HepG2 (cell line): Measurements from ENCODE around the gene SRBD1. TPM values are rescaled to one million over a fixed set of nuclear protein-coding genes. Genes with fewer than 3 reads are reported as not detected.

Experiments
- ATAC-seq: fragments of 200-7000 bp; cut with Tn5 transposase; 3 replicates; pipeline ENCODE4 v1.9.1; 2020; ENCODE audit warnings: mild to moderate bottlenecking, moderate library complexity
- BruUV-seq: library from RNA; stranded (reverse); fragments of 400-500 nt; replicated peaks from 2 replicates; lab custom pipeline; 2021; lab: Mats Ljungman, UMichigan
- CTCF ChIA-PET: fragments of 300-600 bp; formaldehyde crosslinking; extraction: SDS; loops from one replicate; lab custom pipeline; 2021; ENCODE audit warnings: low total read pairs, inconsistent platforms, low intra/inter-chr PET ratio; lab: Yijun Ruan, JAX
- POLR2A ChIA-PET: fragments of 350-600 bp; sonication (Branson Sonifier 250); formaldehyde crosslinking; loops from one replicate; lab custom pipeline; 2020; ENCODE audit warnings: antibody characterized with exemption, inconsistent platforms; lab: Yijun Ruan, JAX
- DNase-seq: peaks from one replicate; pipeline ENCODE4 v3.0.0-alpha.2; 2015; ENCODE audit warnings: low spot score
- FAIRE-seq: peaks from 3 replicates; lab custom pipeline; 2011; peaks lifted over from hg19 to GRCh38; lab: Jason Lieb, UNC
- H2AFZ ChIP-seq: one replicate; pipeline ENCODE4 v1.6.1; 2011; ENCODE audit warnings: low read length, inconsistent platforms
- H3K27ac ChIP-seq: fragments of 300-600 bp; 3 replicates; pipeline ENCODE4 v1.8.0; 2011; ENCODE audit warnings: mixed run types, mild to moderate bottlenecking, mixed read lengths, low read length, inconsistent platforms; ENCODE audit not compliant: insufficient read depth; ENCODE audit errors: extremely low read length
- H3K27me3 ChIP-seq, 2 experiments: fragments of 200-600 bp in 1 of 2; 2 replicates in 1 of 2; 3 replicates in 1 of 2; pipeline versions ENCODE4 v1.6.0 to v1.8.0; 2011; ENCODE audit warnings: low read length in 2 of 2, mild to moderate bottlenecking in 2 of 2, moderate library complexity in 2 of 2, inconsistent platforms in 1 of 2; ENCODE audit not compliant: insufficient read depth in 2 of 2, control insufficient read depth in 1 of 2
- H3K36me3 ChIP-seq, 2 experiments: fragments of 200-600 bp in 1 of 2; replicated peaks in 1 of 2; 2 replicates in 1 of 2; 3 replicates in 1 of 2; pipeline versions ENCODE4 v1.5.1 to v1.8.0; 2011; ENCODE audit warnings: low read length in 2 of 2, inconsistent platforms in 1 of 2; ENCODE audit not compliant: insufficient read depth in 2 of 2, control insufficient read depth in 1 of 2
- H3K4me1 ChIP-seq: 2 replicates; pipeline ENCODE4 v1.5.1; 2012; ENCODE audit warnings: low read length, inconsistent platforms; ENCODE audit not compliant: insufficient read depth
- H3K4me2 ChIP-seq: 2 replicates; pipeline ENCODE4 v1.6.0; 2011; ENCODE audit warnings: low read depth, low read length, inconsistent platforms
- H3K4me3 ChIP-seq, 3 experiments: fragments of 200-600 bp in 1 of 3; sonication (generic), shearing (Covaris generic) in 1 of 3; replicated peaks in 1 of 3; 2 replicates each; pipeline ENCODE4 v1.5.1; 2011 to 2016; ENCODE audit warnings: low read length in 3 of 3, inconsistent platforms in 2 of 3, low read depth in 2 of 3, mild to moderate bottlenecking in 2 of 3, control low read depth in 1 of 3, mixed read lengths in 1 of 3; ENCODE audit not compliant: insufficient read depth in 1 of 3
- H3K79me2 ChIP-seq: one replicate; pipeline ENCODE4 v1.6.1; 2011; ENCODE audit warnings: low read length, inconsistent platforms; ENCODE audit not compliant: insufficient read depth
- H3K9ac ChIP-seq: 2 replicates; pipeline ENCODE4 v1.6.0; 2011; ENCODE audit warnings: mild to moderate bottlenecking, low read depth, low read length, inconsistent platforms; ENCODE audit not compliant: insufficient read depth
- H3K9me3 ChIP-seq: 2 replicates; pipeline ENCODE4 v1.5.1; 2012; ENCODE audit warnings: mild to moderate bottlenecking, low read length
- H4K20me1 ChIP-seq: 2 replicates; pipeline ENCODE4 v1.6.0; 2011; ENCODE audit warnings: inconsistent platforms, mild to moderate bottlenecking, low read length, moderate library complexity; ENCODE audit not compliant: insufficient read depth
- BHLHE40 ChIP-seq: IDR thresholded peaks from 2 replicates; pipeline ENCODE4 v1.6.1; 2011; ENCODE audit warnings: low read length, improper control_type of control experiment
- CEBPB ChIP-seq: IDR thresholded peaks from 2 replicates; pipeline ENCODE4 v1.6.1; 2011; ENCODE audit warnings: low read depth, low read length, improper control_type of control experiment, borderline replicate concordance
- HOXA3 ChIP-seq: sonication (generic); formaldehyde crosslinking; IDR thresholded peaks from 2 replicates; pipeline ENCODE4 v1.5.0; 2020; ENCODE audit warnings: missing genetic modification reagents
- ZNF607 ChIP-seq: sonication (generic); formaldehyde crosslinking; IDR thresholded peaks from 2 replicates; pipeline ENCODE4 v1.5.1; 2020; ENCODE audit warnings: missing genetic modification reagents, mild to moderate bottlenecking, borderline replicate concordance
- WGBS: methylation state at CpG from one replicate; pipeline ENCODE4 v1.1.6; 2017; ENCODE audit warnings: low lambda C conversion rate; 5-methylcytosine and 5-hydroxymethylcytosine counted together
- in situ Hi-C: cut with HindIII; loops from 2 replicates; pipeline ENCODE4 v1.10.0; 2017; ENCODE audit warnings: low pct_unique_long_range_greater_than_20kb; ENCODE audit not compliant: extremely low pct_ligation_motif_present
- intact Hi-C: fragments of 100-400 bp; cut with micrococcal nuclease; formaldehyde crosslinking; loops from one replicate; pipeline ENCODE4 v1.10.0; 2022; ENCODE audit not compliant: unreplicated experiment
- polyA plus RNA-seq, 8 experiments: library from polyadenylated mRNA; depleted of rRNA in 3 of 8; stranded (reverse) in 7 of 8; unstranded in 1 of 8; fragments of >200 nt; fragmentation: Illumina TruSeq in 4 of 8; extraction: Trizol in 4 of 8; gene quantifications; 2 replicates each; pipeline versions ENCODE4 v1.2.1 to v1.2.3, GENCODE V29; 2011 to 2016; ENCODE audit warnings: low read depth in 4 of 8, missing spikeins in 1 of 8, mixed read lengths in 1 of 8; ENCODE audit not compliant: insufficient read depth in 1 of 8
- total RNA-seq, 5 experiments: library from RNA; depleted of rRNA; stranded (reverse); fragments of >200 nt; fragmentation: Illumina TruSeq; extraction: Trizol; gene quantifications; 2 replicates each; pipeline ENCODE4 v1.2.3, GENCODE V29; 2016; ENCODE audit warnings: low read depth in 1 of 5
- TF ChIP-seq, protein P1 (sequence below): IDR thresholded peaks from 2 replicates; pipeline ENCODE4 v1.6.1; 2016; ENCODE audit warnings: low read depth, control low read depth
- TF ChIP-seq, protein P2 (sequence below): sonication (generic); formaldehyde crosslinking; IDR thresholded peaks from 2 replicates; pipeline ENCODE4 v1.4.0; 2020; ENCODE audit warnings: missing genetic modification reagents
- TF ChIP-seq, protein P3 (sequence below): sonication (generic); formaldehyde crosslinking; IDR thresholded peaks from 2 replicates; pipeline ENCODE4 v1.4.0; 2020; ENCODE audit warnings: mild to moderate bottlenecking, missing genetic modification reagents, borderline replicate concordance

The SRBD1 gene
- total and polyA plus RNA-seq, 2 of the 13 experiments (the other 11 are each of a cell fraction or from before 2014, with no cell fraction given), result 3.2 to 23.9 TPM

DNA sequence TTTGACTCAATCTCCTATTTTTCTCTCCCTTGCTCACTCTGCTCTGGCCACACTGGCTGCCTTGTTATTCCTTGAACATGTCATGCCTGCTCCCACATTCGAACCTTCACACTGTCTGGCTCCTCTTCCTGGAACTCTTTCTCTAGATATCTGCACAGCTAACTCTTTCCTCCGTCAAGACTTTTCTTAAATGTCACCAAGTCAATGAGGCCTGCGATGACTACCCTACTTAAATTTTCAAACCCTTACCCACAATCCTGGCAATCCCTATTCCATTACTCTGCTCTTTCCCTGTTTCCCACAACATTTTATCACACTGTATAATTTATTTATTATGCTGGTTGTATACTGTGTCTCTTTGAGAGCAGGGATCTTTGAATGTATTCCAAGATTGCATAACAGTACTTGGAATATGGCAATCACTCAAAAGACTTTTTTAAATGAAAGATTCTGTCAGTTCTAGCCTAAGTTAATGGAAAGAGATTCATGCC is 206.2 kb downstream of the SRBD1 start:
- Histone ChIP-seq H3K4me1 (no peaks in the 10 kb centered on the region), H3K27ac (no peak overlapping the region), H3K9me3 (no peaks in the 10 kb centered on the region), H3K4me2 (no peak overlapping the region), H3K79me2 (no peaks in the 10 kb centered on the region), H3K27me3 (no peaks in the 10 kb centered on the region), H3K9ac (no peak overlapping the region), H3K4me3 (no peak overlapping the region), H2AFZ (no peak overlapping the region), H3K36me3 (no peaks in the 10 kb centered on the region), H4K20me1 (no peaks in the 10 kb centered on the region)
- no peak for FAIRE-seq
- ATAC-seq, result no peak
- BruUV-seq, result no TSS peak
- no peak for DNase-seq
- CTCF ChIA-PET, result no interaction called here
- 0 out of 2 replicates have a peak, but pooled peaks have one; percentile 6 for TF ChIP-seq CEBPB
- TF ChIP-seq HOXA3 (CRISPR knock-in tag), result no peak
- TF ChIP-seq BHLHE40, result no peak
- TF ChIP-seq, protein P1, sequence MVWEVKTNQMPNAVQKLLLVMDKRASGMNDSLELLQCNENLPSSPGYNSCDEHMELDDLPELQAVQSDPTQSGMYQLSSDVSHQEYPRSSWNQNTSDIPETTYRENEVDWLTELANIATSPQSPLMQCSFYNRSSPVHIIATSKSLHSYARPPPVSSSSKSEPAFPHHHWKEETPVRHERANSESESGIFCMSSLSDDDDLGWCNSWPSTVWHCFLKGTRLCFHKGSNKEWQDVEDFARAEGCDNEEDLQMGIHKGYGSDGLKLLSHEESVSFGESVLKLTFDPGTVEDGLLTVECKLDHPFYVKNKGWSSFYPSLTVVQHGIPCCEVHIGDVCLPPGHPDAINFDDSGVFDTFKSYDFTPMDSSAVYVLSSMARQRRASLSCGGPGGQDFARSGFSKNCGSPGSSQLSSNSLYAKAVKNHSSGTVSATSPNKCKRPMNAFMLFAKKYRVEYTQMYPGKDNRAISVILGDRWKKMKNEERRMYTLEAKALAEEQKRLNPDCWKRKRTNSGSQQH (CRISPR knock-in tag), result no peak
- TF ChIP-seq, protein P2, sequence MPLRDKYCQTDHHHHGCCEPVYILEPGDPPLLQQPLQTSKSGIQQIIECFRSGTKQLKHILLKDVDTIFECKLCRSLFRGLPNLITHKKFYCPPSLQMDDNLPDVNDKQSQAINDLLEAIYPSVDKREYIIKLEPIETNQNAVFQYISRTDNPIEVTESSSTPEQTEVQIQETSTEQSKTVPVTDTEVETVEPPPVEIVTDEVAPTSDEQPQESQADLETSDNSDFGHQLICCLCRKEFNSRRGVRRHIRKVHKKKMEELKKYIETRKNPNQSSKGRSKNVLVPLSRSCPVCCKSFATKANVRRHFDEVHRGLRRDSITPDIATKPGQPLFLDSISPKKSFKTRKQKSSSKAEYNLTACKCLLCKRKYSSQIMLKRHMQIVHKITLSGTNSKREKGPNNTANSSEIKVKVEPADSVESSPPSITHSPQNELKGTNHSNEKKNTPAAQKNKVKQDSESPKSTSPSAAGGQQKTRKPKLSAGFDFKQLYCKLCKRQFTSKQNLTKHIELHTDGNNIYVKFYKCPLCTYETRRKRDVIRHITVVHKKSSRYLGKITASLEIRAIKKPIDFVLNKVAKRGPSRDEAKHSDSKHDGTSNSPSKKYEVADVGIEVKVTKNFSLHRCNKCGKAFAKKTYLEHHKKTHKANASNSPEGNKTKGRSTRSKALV (CRISPR knock-in tag), result no peak
- 98% methylated on average over 3 of the region's 3 CpGs for WGBS
- intact Hi-C loops, result no loop called here
- in situ Hi-C loops, result no loop called here
- POLR2A ChIA-PET, result no interaction called here

DNA sequence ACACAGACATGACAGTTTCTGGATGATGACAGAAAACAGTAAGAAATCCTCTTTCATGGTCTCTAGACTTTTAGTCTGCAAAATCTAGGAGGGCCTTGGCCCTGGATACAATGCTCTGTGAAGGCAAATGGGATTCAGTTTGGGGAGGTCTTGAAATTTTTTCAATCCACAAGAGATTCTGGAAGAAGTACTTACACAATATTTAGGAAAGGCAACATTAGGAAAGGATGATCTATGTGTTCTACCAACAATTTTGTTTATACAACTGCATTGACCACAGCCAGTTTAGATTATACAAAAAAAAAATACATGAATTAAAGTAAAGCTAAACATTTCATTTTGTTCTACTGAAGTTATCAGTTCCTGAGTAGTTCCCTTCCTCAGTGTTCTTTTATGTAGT is 208.0 kb downstream of the SRBD1 start:
- POLR2A ChIA-PET, result no interaction called here
- no peak for FAIRE-seq

More for the DNA sequence above, 208.0 kb downstream of the SRBD1 start:
- in situ Hi-C loops, result no loop called here
- ATAC-seq, result no peak
- Histone ChIP-seq H3K4me2 (no peak overlapping the region), H2AFZ (no peak overlapping the region), H3K4me1 (no peaks in the 10 kb centered on the region), H3K9me3 (no peaks in the 10 kb centered on the region), H3K4me3 (no peak overlapping the region), H3K27ac (no peak overlapping the region), H3K79me2 (no peaks in the 10 kb centered on the region), H4K20me1 (no peaks in the 10 kb centered on the region), H3K27me3 (no peaks in the 10 kb centered on the region), H3K36me3 (no peaks in the 10 kb centered on the region), H3K9ac (no peak overlapping the region)
- no TSS peak for BruUV-seq
- DNase-seq, result no peak
- CTCF ChIA-PET, result no interaction called here
- no peak for TF ChIP-seq ZNF607
- TF ChIP-seq, protein P3, sequence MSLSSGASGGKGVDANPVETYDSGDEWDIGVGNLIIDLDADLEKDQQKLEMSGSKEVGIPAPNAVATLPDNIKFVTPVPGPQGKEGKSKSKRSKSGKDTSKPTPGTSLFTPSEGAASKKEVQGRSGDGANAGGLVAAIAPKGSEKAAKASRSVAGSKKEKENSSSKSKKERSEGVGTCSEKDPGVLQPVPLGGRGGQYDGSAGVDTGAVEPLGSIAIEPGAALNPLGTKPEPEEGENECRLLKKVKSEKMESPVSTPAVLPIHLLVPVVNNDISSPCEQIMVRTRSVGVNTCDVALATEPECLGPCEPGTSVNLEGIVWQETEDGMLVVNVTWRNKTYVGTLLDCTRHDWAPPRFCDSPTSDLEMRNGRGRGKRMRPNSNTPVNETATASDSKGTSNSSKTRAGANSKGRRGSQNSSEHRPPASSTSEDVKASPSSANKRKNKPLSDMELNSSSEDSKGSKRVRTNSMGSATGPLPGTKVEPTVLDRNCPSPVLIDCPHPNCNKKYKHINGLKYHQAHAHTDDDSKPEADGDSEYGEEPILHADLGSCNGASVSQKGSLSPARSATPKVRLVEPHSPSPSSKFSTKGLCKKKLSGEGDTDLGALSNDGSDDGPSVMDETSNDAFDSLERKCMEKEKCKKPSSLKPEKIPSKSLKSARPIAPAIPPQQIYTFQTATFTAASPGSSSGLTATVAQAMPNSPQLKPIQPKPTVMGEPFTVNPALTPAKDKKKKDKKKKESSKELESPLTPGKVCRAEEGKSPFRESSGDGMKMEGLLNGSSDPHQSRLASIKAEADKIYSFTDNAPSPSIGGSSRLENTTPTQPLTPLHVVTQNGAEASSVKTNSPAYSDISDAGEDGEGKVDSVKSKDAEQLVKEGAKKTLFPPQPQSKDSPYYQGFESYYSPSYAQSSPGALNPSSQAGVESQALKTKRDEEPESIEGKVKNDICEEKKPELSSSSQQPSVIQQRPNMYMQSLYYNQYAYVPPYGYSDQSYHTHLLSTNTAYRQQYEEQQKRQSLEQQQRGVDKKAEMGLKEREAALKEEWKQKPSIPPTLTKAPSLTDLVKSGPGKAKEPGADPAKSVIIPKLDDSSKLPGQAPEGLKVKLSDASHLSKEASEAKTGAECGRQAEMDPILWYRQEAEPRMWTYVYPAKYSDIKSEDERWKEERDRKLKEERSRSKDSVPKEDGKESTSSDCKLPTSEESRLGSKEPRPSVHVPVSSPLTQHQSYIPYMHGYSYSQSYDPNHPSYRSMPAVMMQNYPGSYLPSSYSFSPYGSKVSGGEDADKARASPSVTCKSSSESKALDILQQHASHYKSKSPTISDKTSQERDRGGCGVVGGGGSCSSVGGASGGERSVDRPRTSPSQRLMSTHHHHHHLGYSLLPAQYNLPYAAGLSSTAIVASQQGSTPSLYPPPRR, result no peak
- intact Hi-C loops, result no loop called here
